Anterior cingulate cortex (tissue), 58 donors: ENCODE results near the gene IL4R.
A peak's percentile ranks its signal among the peaks of the same experiment; 100 is the strongest.
"Not testable (repeated sequence)": the region's sequence is repeated elsewhere in the genome, so short reads cannot be mapped to it uniquely, and the experiment has no call there.

ENCODE experiments used
- DNase-seq, 58 donors: peaks; one replicate each; lab custom pipeline; 2025; lab: John Stamatoyannopoulos, UW

IL4R gene

DNA sequence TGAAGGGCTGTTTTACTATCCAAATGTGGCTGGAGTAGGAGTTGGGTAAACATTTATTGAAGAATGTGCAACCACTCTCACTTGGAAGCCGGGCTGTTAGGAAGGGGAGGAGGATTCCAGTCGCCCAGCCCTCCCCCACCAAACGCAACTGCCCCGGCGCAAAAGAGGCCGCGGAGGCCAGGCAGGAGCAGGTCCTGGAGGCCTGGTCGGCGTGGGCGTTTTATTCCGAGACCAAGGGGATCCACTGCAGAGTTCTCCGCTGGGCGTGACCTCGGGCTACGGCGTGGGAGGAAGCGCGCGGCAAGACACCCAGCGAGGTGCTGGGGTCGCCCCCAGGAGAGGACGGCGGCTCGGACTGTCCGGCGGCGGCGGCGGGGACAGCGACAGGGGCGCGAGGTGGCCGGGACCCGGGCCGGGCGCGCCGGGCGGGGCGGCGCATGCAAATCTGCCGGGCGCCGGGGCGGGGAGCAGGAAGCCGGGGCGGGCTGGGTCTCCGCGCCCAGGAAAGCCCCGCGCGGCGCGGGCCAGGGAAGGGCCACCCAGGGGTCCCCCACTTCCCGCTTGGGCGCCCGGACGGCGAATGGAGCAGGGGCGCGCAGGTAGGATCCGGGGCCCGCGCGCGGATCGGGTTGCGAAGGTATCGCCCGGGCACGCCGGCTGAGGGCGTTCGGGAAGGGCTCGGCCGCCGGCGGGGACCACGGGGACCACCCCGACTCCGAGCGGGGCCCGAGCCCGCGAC lies at the start of gene IL4R:
Gene IL4R, plus strand, starts transcription at position 553 of the 739 bp plus-strand sequence. CDS start 26,230 bp downstream, outside the sequence.
- DNase-seq: peak in 2 of 58 donors; percentile 11 to 26

- DNase-seq: no peak
Observed at GRCh38 chr16:27264151-27264550, 49.6 kb upstream of the IL4R start.

DNA sequence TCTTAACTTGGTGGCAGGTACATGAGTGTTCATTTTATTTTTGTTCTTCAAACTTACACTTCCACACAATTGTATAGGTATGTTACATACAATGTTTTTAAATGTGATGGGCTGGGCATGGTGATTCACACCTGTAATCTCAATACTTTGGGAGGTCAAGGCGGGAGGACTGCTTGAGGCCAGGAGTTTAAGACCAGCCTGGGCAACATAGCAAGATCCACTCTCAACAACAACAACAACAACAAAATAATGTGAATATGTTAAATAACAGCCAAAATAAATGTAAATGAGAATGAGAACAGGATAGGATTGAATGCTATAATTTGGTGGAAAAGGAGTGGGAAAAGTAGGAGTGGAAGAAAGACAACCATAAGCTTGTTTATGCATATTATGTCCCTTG lies 47.8 kb upstream of the IL4R start:
- DNase-seq: no peak

- no peak for DNase-seq
Observed at GRCh38 chr16:27267037-27267677, 46.6 kb upstream of the IL4R start.

DNA sequence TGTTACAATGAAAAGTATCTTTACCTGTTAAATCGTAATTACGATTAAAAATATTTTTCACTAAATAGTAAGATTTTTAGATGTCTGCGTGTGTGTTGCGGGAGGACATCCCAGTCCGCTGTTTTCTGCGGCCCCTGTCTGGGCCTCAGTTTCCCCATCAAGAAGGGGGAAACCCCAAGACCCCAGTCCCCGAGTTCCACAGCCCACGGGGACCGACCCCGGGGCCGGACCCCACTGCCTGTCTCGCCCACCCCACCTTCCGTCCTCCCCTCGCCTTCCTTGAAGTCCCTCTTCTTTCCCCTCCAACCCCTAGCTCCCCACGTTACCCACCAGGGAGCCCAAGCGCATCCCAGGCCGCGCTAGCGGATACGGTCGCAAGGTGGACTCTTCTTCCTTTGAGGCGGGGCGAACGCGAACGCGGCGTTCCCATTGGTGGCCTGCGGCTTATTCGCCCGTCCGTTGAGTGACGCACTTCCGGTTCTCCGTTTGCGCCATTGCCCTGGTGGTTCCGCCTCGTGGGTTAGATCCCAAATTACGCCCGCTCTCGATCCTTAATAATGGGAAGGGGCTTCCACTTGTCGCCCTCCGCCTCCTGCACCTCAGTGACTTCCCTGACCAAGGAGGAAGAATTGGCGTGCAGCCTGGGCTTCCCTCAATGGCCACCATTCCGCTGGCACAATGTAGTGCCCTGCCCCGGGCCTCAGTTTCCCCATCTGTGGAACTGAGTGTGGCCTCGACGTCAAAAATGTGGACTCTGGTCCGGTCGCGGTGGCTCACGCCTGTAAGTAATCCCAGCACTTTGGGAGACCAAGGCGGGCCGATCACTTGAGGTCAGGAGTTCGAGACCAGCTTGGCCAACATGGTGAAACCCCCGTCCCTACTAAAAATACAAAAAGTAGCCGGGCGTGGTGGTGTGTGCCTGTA lies 45.1 kb upstream of the IL4R start, which contains the start of gene NSMCE1:
Gene NSMCE1, minus strand, starts transcription at position 397 of the 924 bp plus-strand sequence. CDS start 11,202 bp downstream, outside the sequence.
- peak; percentile 39 to 98 (median 89) for DNase-seq

DNA sequence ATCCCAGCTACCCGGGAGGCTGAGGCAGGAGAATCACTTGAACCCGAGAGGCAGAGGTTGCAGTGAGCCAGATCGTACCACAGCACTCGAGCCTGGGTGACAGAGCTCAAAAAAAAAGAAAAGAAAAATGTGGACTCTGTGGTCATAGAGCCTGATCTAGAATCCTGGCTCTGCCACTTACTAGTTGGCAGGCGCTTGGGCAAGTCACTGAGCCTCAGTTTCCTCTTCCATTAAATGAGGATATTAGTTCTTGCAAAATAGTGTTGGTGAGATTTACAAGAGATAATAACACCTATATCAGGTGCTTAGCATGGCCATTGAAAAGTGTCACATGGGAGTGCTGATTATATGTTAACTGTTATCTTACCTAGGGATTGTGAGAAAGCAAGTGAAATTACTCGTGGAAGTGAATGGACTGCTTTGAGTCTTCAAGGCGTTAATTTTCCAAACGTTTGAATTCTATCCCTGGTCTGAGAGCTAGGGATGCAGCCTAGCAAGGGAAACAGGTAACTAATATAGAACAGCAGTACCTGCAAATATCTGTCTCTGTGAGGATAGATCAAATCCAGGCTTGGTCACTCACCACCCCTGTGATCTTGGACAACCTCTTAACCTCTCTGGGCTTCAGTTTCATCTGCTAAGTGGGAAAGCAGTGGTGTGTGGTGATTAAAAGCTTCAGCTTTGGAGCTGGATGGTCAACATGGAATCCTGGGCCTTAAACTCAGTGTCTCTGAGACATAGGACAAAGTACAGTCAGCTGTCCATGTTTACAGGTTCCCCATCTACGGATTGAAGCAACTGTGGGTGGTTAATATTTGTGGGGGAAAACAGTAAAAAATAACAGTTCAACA lies 44.2 kb upstream of the IL4R start:
- no peak for DNase-seq

GRCh38 chr16:27270349-27270748 lies 43.4 kb upstream of the IL4R start:
- DNase-seq: no peak

GRCh38 chr16:27272076-27272475 lies 41.7 kb upstream of the IL4R start:
- no peak for DNase-seq

DNA sequence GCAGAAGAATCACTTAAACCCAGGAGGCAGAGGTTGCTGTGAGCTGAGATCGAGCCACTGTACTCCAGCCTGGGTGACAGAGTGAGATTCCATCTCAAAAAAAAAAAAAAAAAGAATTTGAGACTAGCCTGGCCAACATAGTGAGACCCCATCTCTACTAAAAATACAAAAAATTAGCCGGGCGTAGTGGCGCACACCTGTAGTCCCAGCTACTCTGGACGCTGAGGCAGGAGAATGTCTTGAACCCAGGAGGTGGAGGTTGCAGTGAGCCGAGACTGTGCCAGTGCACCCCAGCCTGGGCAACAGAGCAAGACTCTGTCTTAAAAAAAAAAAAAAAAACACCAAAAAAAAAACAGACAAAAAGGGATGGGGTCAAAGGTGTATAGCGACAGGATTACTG lies 41.1 kb upstream of the IL4R start:
- DNase-seq: not testable (repeated sequence)

- DNase-seq: no peak
Observed at GRCh38 chr16:27273330-27273669, 40.5 kb upstream of the IL4R start.

DNA sequence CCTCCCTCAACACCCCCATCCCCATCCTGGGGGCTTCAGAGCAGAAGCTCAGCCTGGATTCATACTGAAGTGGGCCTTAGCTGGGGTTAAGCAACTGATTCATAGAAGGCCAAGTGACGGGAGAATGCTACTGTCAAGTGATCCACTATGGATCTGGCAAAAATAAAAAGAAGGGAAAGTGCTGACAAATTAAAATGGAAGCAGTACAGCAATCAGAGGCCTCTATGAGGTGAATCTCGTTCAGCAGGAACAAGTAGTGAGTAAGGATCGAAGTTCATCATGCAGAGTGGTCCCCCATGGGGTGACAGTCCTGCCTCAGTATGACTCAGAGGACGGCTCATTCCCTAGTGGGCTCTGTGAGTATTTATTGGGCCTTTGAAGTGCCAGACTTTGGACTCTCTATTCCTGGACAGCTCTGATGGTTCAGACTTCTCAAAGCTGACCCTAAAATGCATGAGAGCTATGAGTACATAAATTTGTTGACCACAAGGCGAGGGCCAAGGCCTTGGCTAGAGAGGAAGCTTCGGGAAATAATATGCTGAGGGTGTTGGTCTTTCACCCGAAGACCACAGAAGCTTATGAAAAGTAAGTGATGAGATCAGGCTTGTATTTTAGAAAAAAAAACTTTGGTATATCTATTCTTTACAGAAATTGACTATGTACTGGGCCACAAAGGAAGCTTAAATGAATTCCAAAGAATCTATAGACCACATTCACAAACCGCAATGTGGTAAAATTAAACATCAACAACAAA lies 39.9 kb upstream of the IL4R start:
- no peak for DNase-seq

DNA sequence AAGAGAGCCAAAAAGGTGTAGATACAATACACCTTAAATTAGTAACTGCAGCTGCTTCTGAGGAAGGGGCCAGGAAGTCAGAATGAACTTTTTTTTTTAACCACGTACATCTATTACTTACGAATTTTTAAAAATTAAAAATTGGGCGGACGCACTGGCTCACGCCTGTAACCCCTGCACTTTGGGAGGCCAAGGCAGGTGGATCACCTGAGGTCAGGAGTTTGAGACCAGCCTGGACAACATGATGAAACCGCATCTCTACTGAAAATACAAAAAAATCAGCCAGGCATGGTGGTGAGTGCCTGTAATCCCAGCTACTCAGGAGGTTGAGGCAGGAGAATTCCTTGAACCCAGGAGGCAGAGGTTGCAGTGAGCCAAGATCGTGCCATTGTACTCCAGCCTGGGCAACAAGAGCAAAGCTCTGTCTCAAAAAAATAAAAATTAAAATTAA lies 39.3 kb upstream of the IL4R start:
- not testable (repeated sequence) for DNase-seq

GRCh38 chr16:27275394-27275793 lies 38.4 kb upstream of the IL4R start:
- no peak for DNase-seq

DNA sequence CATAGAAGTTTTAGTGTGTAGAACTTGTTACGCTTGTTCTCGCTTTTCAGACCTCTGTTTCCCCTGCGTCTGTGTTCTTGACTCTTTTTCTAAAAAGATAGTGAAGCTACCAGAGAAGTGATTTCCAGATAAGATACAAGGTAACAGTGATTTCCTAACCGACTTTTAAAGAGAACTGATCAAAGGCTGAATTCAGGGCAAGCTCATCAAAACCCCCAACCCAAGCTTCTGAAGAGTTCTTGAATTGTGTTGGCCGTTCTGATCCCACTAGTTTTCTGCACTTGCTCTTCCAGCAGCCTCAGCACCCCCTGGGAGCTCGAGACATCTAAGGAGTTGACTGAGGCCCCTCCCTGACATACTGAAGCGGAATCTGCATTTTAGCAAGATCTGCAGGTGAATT lies 32.5 kb upstream of the IL4R start:
- DNase-seq: no peak

DNA sequence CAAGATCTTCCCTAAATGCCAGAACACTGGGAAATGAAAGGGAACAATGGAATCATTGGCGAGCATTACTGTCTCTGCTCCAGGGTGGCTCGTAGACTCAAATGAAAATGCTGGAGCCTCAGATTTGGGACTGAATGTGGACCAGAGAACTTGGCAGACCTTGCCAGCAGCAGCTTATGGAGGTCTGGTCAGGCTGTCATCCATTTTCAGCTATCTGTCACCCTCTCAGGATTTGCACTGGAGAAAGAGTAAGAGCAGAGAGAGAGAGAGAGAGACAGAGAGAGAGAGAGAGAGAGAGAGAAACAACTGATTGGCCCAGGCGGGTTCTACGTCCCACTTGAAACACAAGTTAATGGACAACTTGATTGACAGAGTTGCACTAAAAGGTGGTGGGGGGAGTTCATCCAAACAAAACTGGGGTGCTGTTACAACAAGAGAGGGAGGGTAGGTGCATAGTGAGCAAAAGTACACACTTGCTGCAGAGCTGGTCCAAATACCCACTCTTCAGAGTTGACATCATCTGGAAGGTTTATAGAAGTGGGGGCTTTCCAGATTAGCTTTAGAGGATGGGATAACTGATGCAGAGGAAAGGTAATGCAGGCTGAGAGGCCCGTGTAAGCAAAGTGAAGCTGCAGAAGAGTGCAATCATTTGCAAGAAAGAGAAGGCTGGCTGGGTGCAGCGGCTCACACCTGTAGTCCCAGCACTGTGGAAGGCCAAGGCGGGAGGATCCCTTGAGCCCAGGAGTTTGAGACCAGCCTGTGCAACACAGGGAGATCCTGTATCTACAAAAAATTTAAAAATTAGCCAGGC lies 28.7 kb upstream of the IL4R start:
- DNase-seq: peak in 3 of 58 donors; percentile 8 to 24 (median 9)

- DNase-seq: peak in 20 of 58 donors; percentile 5 to 30 (median 10)
Observed at GRCh38 chr16:27285676-27286196, 28.0 kb upstream of the IL4R start.

GRCh38 chr16:27286451-27286850 lies 27.3 kb upstream of the IL4R start:
- peak in 3 of 58 donors; percentile 5 to 13 (median 6) for DNase-seq
